ENCODE data around the gene NXPE3. TPM values are rescaled to one million over a fixed set of nuclear protein-coding genes. Genes with fewer than 3 reads are reported as not detected.

The NXPE3 gene
- total RNA-seq, 6 experiments from 2014 or later: 37.7 to 44.3 (median 41.0) TPM

- H3K27ac Mint-ChIP-seq: no peak overlapping the region
- TF ChIP-seq CTCF (IDR thresholded peaks at IDR 0.05): no peak
Observed at GRCh38 chr3:101791778-101792177, 12.8 kb downstream of the NXPE3 start.

GRCh38 chr3:101796077-101796680, 17.2 kb downstream of the NXPE3 start:
- Mint-ChIP-seq H3K27me3 (ENCODE audit: insufficient read depth) (no peaks in the 10 kb centered on the region; the same call in 1 of the 2 replicates), H3K27ac (peak overlapping the region; percentile 31; the same call in 1 of the 2 replicates), H3K9me3 (no peaks in the 10 kb centered on the region), H3K4me3 (no peak overlapping the region), H3K36me3 (ENCODE audit: low read depth) (peaks cover 57% of the 10 kb centered on the region), H3K4me1 (ENCODE audit: low read depth) (peaks cover 29% of the 10 kb centered on the region)
- TF ChIP-seq CTCF (IDR thresholded peaks at IDR 0.05): no peak
- no peak for DNase-seq

More at GRCh38 chr3:101791778-101792177, 12.8 kb downstream of the NXPE3 start:
- no peak for DNase-seq
- no peaks in the 10 kb centered on the region for H3K27me3 Mint-ChIP-seq (ENCODE audit: insufficient read depth)
- H3K4me1 Mint-ChIP-seq (ENCODE audit: low read depth): peaks cover 29% of the 10 kb centered on the region
- H3K4me3 Mint-ChIP-seq: no peak overlapping the region
- H3K36me3 Mint-ChIP-seq (ENCODE audit: low read depth): peaks cover 90% of the 10 kb centered on the region
- H3K9me3 Mint-ChIP-seq: no peaks in the 10 kb centered on the region

GRCh38 chr3:101801174-101801573, 22.2 kb downstream of the NXPE3 start:
- H3K4me1 Mint-ChIP-seq (ENCODE audit: low read depth): peaks cover 9% of the 10 kb centered on the region
- no peak for TF ChIP-seq CTCF (IDR thresholded peaks at IDR 0.05)
- H3K9me3 Mint-ChIP-seq: no peaks in the 10 kb centered on the region
- H3K27ac Mint-ChIP-seq: no peak overlapping the region
- H3K27me3 Mint-ChIP-seq (ENCODE audit: insufficient read depth): no peaks in the 10 kb centered on the region; the same call in 1 of the 2 replicates
- no peak for DNase-seq
- H3K4me3 Mint-ChIP-seq: no peak overlapping the region
- peaks cover 18% of the 10 kb centered on the region for H3K36me3 Mint-ChIP-seq (ENCODE audit: low read depth)

- Mint-ChIP-seq H3K36me3 (ENCODE audit: low read depth) (peaks cover 9% of the 10 kb centered on the region; the same call in 1 of the 2 replicates), H3K27me3 (ENCODE audit: insufficient read depth) (no peaks in the 10 kb centered on the region; the same call in 1 of the 2 replicates), H3K4me1 (ENCODE audit: low read depth) (peaks cover 9% of the 10 kb centered on the region), H3K4me3 (no peak overlapping the region), H3K9me3 (no peaks in the 10 kb centered on the region), H3K27ac (no peak overlapping the region)
- no peak for TF ChIP-seq CTCF (IDR thresholded peaks at IDR 0.05)
- DNase-seq: no peak
Observed at GRCh38 chr3:101802179-101802578, 23.2 kb downstream of the NXPE3 start.

GRCh38 chr3:101803173-101803782, 24.3 kb downstream of the NXPE3 start:
- H3K27ac Mint-ChIP-seq: no peak overlapping the region
- DNase-seq: peak; percentile 62
- TF ChIP-seq CTCF (IDR thresholded peaks at IDR 0.05): peak; percentile 95
- peaks cover 9% of the 10 kb centered on the region for H3K4me1 Mint-ChIP-seq (ENCODE audit: low read depth)
- H3K9me3 Mint-ChIP-seq: no peaks in the 10 kb centered on the region
- H3K27me3 Mint-ChIP-seq (ENCODE audit: insufficient read depth): no peaks in the 10 kb centered on the region; the same call in 1 of the 2 replicates
- 0 out of 2 replicates have a peak, but pooled peaks cover 9% of the 10 kb centered on the region for H3K36me3 Mint-ChIP-seq (ENCODE audit: low read depth)
- H3K4me3 Mint-ChIP-seq: no peak overlapping the region

Data from HFFc6 (cell line).